Mammary epithelial cell (primary cell): ENCODE measurements around the gene PLBD2.

Experiments
- EZH2 ChIP-seq: IDR thresholded peaks from 2 replicates; pipeline ENCODE4 v1.6.1; 2012; ENCODE audit warnings: low read length, inconsistent platforms, borderline replicate concordance
- TF ChIP-seq, protein P1 (sequence below), 2 donors: IDR thresholded peaks in 1 of 2; conservative IDR thresholded peaks in 1 of 2; 2 replicates each; pipeline ENCODE4 v1.5.1; 2011 to 2012; ENCODE audit warnings: inconsistent platforms in 2 of 2, low read length in 2 of 2, mild to moderate bottlenecking in 2 of 2, control low read depth in 1 of 2, low read depth in 1 of 2; ENCODE audit not compliant: insufficient read depth in 1 of 2; ENCODE audit errors: extremely low read depth in 1 of 2

DNA sequence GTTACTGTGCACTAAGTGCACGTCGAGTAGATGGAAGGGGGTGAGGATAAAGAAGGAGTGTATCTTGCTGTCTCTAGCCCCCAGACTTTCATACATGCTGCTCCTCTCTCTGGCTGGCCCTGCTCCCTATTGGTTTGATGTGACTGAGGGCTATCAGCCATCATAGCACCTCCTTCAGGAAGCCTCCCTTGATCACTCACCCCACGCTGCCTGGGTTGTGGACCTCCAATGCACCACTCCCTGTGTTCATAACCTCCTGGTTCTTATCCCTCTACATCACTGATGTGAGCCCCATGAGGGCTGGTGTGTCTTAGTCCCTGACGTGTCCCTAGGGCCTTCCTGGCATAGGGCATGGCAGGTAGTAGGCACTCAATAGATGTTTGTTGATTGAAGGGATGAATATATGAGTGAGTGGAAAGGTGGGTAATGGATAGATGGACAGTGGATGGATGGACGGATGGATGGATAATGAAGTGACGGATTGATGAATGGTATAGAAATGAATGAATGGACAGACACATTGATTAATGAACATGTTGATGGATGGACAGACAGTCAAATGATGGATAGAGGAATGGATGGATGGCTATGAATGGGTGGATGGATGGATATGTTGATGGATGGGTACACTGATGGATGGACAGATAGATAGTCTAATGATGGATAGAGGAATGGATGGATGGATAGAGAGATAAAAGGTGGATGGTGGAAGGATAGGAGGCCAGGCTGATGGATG is 78.8 kb downstream of the PLBD2 start:
- TF ChIP-seq, protein P1, sequence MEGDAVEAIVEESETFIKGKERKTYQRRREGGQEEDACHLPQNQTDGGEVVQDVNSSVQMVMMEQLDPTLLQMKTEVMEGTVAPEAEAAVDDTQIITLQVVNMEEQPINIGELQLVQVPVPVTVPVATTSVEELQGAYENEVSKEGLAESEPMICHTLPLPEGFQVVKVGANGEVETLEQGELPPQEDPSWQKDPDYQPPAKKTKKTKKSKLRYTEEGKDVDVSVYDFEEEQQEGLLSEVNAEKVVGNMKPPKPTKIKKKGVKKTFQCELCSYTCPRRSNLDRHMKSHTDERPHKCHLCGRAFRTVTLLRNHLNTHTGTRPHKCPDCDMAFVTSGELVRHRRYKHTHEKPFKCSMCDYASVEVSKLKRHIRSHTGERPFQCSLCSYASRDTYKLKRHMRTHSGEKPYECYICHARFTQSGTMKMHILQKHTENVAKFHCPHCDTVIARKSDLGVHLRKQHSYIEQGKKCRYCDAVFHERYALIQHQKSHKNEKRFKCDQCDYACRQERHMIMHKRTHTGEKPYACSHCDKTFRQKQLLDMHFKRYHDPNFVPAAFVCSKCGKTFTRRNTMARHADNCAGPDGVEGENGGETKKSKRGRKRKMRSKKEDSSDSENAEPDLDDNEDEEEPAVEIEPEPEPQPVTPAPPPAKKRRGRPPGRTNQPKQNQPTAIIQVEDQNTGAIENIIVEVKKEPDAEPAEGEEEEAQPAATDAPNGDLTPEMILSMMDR (conservative IDR thresholded peaks at IDR 0.05 in 1 of 2, IDR thresholded peaks at IDR 0.05 in 1 of 2; ENCODE audit: extremely low read depth in 1 of 2, insufficient read depth in 1 of 2, low read depth in 1 of 2, low read length in 2 of 2), result no peak
- no peak for TF ChIP-seq EZH2
